Measurements from ENCODE around the gene ZNF761.
"Not testable (repeated sequence)": the region's sequence is repeated elsewhere in the genome, so short reads cannot be mapped to it uniquely, and the experiment has no call there.

GRCh38 chr19:53497311-53498023, 65.7 kb downstream of the ZNF761 start:
- not testable (repeated sequence) for TF ChIP-seq BHLHE40 (IDR thresholded peaks at IDR 0.05; ENCODE audit: borderline replicate concordance); TARDBP (IDR thresholded peaks at IDR 0.05); ELF4 (IDR thresholded peaks at IDR 0.05); HDGF (IDR thresholded peaks at IDR 0.05; ENCODE audit: borderline replicate concordance); ZNF384 (IDR thresholded peaks at IDR 0.05); CTBP1 (IDR thresholded peaks at IDR 0.05; ENCODE audit: borderline replicate concordance); FOXK2 (IDR thresholded peaks at IDR 0.05); SP1 (IDR thresholded peaks at IDR 0.05); SUZ12 (IDR thresholded peaks at IDR 0.05); FOXM1 (IDR thresholded peaks at IDR 0.05; ENCODE audit: borderline replicate concordance); L3MBTL2 (conservative IDR thresholded peaks at IDR 0.05); PKNOX1 (IDR thresholded peaks at IDR 0.05)
